Endothelial cell of umbilical vein (primary cell): ENCODE measurements around the gene CHSY1. TPM values are rescaled to one million over a fixed set of nuclear protein-coding genes. Genes with fewer than 3 reads are reported as not detected.

Experiments
- BruUV-seq: library from RNA; stranded (reverse); fragments of 400-500 nt; replicated peaks from 2 replicates; lab custom pipeline; 2021; lab: Mats Ljungman, UMichigan
- CTCF ChIA-PET: fragments of 300-600, 350-600 bp; sonication (Branson Sonifier 250); formaldehyde crosslinking; loops from one replicate; lab custom pipeline; 2021; ENCODE audit warnings: antibody characterized with exemption, inconsistent platforms; lab: Charles Lee
- POLR2A ChIA-PET: fragments of 300-600, 350-600 bp; sonication (Branson Sonifier 250); formaldehyde crosslinking; loops from one replicate; lab custom pipeline; 2021; ENCODE audit warnings: antibody characterized with exemption, inconsistent platforms; lab: Charles Lee
- DNase-seq: peaks from one replicate; pipeline ENCODE4 v3.0.0-alpha.2; 2011; ENCODE audit warnings: low read depth, low spot score
- FAIRE-seq: peaks from 2 replicates; lab custom pipeline; 2011; peaks lifted over from hg19 to GRCh38; lab: Jason Lieb, UNC
- H2AFZ ChIP-seq: 2 replicates; pipeline ENCODE4 v1.6.0; 2012; ENCODE audit warnings: low read depth, low read length, control low read depth, inconsistent platforms
- H3K27ac ChIP-seq: 2 replicates; pipeline ENCODE4 v1.5.1; 2011; ENCODE audit warnings: low read depth, mild to moderate bottlenecking, control low read depth, low read length, moderate library complexity; ENCODE audit not compliant: insufficient read depth
- H3K27me3 ChIP-seq, 2 experiments: 2 replicates each; pipeline versions ENCODE4 v1.6.0 to v1.6.1; 2011; ENCODE audit warnings: low read length in 2 of 2, mixed read lengths in 1 of 2; ENCODE audit not compliant: control insufficient read depth in 2 of 2, insufficient read depth in 2 of 2
- H3K36me3 ChIP-seq, 2 experiments: 2 replicates in 1 of 2; 3 replicates in 1 of 2; pipeline ENCODE4 v1.5.1; 2011; ENCODE audit warnings: low read length in 2 of 2, mild to moderate bottlenecking in 1 of 2, moderate library complexity in 1 of 2; ENCODE audit not compliant: control insufficient read depth in 2 of 2, insufficient read depth in 2 of 2; ENCODE audit errors: extremely low read depth in 1 of 2
- H3K4me1 ChIP-seq: 3 replicates; pipeline ENCODE4 v1.5.1; 2011; ENCODE audit warnings: mild to moderate bottlenecking, low read length; ENCODE audit not compliant: control insufficient read depth, insufficient read depth; ENCODE audit errors: extremely low read depth
- H3K4me2 ChIP-seq: 2 replicates; pipeline ENCODE4 v1.6.1; 2011; ENCODE audit warnings: low read length, control low read depth, mixed read lengths; ENCODE audit not compliant: insufficient read depth
- H3K4me3 ChIP-seq, 3 experiments: fragments of 200-600 bp in 1 of 3; sonication (generic), shearing (Covaris generic) in 1 of 3; replicated peaks in 1 of 3; 2 replicates each; pipeline ENCODE4 v1.5.1; 2011 to 2016; ENCODE audit warnings: control low read depth in 3 of 3, low read length in 3 of 3, mild to moderate bottlenecking in 2 of 3, inconsistent platforms in 1 of 3, low read depth in 1 of 3, moderate library complexity in 1 of 3; ENCODE audit not compliant: insufficient read depth in 1 of 3
- H3K79me2 ChIP-seq: 2 replicates; pipeline ENCODE4 v1.6.0; 2012; ENCODE audit warnings: low read length, inconsistent platforms; ENCODE audit not compliant: control insufficient read depth, insufficient read depth
- H3K9ac ChIP-seq: replicated peaks from 2 replicates; pipeline ENCODE3; 2011; ENCODE audit warnings: low read length, control low read depth; ENCODE audit not compliant: insufficient read depth; ENCODE audit errors: extremely low read depth
- H3K9me1 ChIP-seq: replicated peaks from 3 replicates; pipeline ENCODE4 v1.6.0; 2011; ENCODE audit warnings: mild to moderate bottlenecking, low read length; ENCODE audit not compliant: control insufficient read depth, insufficient read depth; ENCODE audit errors: extremely low read depth
- H3K9me3 ChIP-seq: replicated peaks from 2 replicates; pipeline ENCODE4 v1.5.1; 2012; ENCODE audit warnings: low read length, inconsistent platforms; ENCODE audit not compliant: control insufficient read depth, insufficient read depth
- H4K20me1 ChIP-seq: replicated peaks from 2 replicates; pipeline ENCODE3; 2011; ENCODE audit warnings: mild to moderate bottlenecking, low read length; ENCODE audit not compliant: control insufficient read depth, insufficient read depth; ENCODE audit errors: extremely low read depth
- CTCF ChIP-seq, 2 donors: IDR thresholded peaks; 1 replicate in 1 of 2; 2 replicates in 1 of 2; pipeline ENCODE4 v1.5.1; 2011; ENCODE audit warnings: low read length in 2 of 2, mild to moderate bottlenecking in 2 of 2, moderate library complexity in 2 of 2, control low read depth in 1 of 2, inconsistent platforms in 1 of 2, low read depth in 1 of 2; ENCODE audit not compliant: insufficient read depth in 1 of 2; ENCODE audit errors: extremely low read depth in 1 of 2
- EZH2 ChIP-seq: IDR thresholded peaks from 2 replicates; pipeline ENCODE4 v1.6.1; 2012; ENCODE audit warnings: borderline replicate concordance, low read depth, mild to moderate bottlenecking, moderate library complexity, low read length, inconsistent platforms; ENCODE audit not compliant: severe bottlenecking
- FOS ChIP-seq: IDR thresholded peaks from 2 replicates; pipeline ENCODE4 v1.6.1; 2011; ENCODE audit warnings: mild to moderate bottlenecking, low read length, moderate library complexity, borderline replicate concordance; ENCODE audit not compliant: insufficient read depth
- GATA2 ChIP-seq: IDR thresholded peaks from 2 replicates; pipeline ENCODE4 v1.7.0; 2011; ENCODE audit warnings: low read depth, mild to moderate bottlenecking, moderate library complexity, mixed read lengths, low read length; ENCODE audit not compliant: insufficient read length, insufficient read depth
- JUN ChIP-seq: IDR thresholded peaks from 2 replicates; pipeline ENCODE4 v1.6.1; 2011; ENCODE audit warnings: borderline replicate concordance, low read depth; ENCODE audit not compliant: insufficient read length, insufficient read depth
- MAX ChIP-seq: IDR thresholded peaks from 2 replicates; pipeline ENCODE4 v1.6.1; 2011; ENCODE audit not compliant: insufficient read depth, insufficient read length
- MYC ChIP-seq: IDR thresholded peaks from one replicate; pipeline ENCODE4 v1.6.1; 2011; ENCODE audit warnings: mild to moderate bottlenecking, low read depth, low read length
- POLR2A ChIP-seq: IDR thresholded peaks from 2 replicates; pipeline ENCODE4 v1.6.1; 2012; ENCODE audit warnings: low read depth, mild to moderate bottlenecking, control low read depth, low read length
- POLR2AphosphoS5 ChIP-seq: IDR thresholded peaks from 2 replicates; pipeline ENCODE4 v1.6.1; 2012; ENCODE audit warnings: low read depth, mild to moderate bottlenecking, control low read depth, low read length, moderate library complexity; ENCODE audit not compliant: insufficient read depth
- dilution Hi-C: fragments of 300-500 bp; cut with MboI; formaldehyde crosslinking; loops from one replicate; pipeline ENCODE4 v1.15.0; 2019; ENCODE audit warnings: low sequenced_read_pairs; ENCODE audit not compliant: extremely low pct_ligation_motif_present
- intact Hi-C: fragments of 100-400 bp; cut with micrococcal nuclease; formaldehyde crosslinking; loops from one replicate; pipeline ENCODE4 v1.10.0; 2022
- polyA plus RNA-seq, 4 experiments: library from polyadenylated mRNA; depleted of rRNA in 3 of 4; stranded (reverse) in 3 of 4; unstranded in 1 of 4; fragments of >200 nt; gene quantifications; 2 replicates each; pipeline versions ENCODE4 v1.2.1 to v1.2.3, GENCODE V29; 2011 to 2012; ENCODE audit warnings: missing spikeins in 1 of 4
- total RNA-seq: library from RNA; stranded (reverse); gene quantifications from 2 replicates; pipeline ENCODE4 v1.2.3, GENCODE V29; 2021

The CHSY1 gene
- total and polyA plus RNA-seq, 2 donors (not counting 3 experiments of a cell fraction or from before 2014, with no cell fraction given), result 23.7 to 50.8 TPM

GRCh38 chr15:101254157-101255050 is 2.6 kb upstream of the CHSY1 start:
- CTCF ChIA-PET, result interaction anchor here (1.4 to 2.6 kb wide), 9 partner anchors 8 to 245 kb away, joined by 3 to 14 read pairs (median 7); no protein-coding TSS in a partner anchor
- no peaks in the 10 kb centered on the region for H4K20me1 ChIP-seq
- BruUV-seq, result no TSS peak
- peaks cover 26% of the 10 kb centered on the region for H3K4me1 ChIP-seq
- H3K4me3 ChIP-seq, result no peak overlapping the region
- H3K36me3 ChIP-seq, result no peaks in the 10 kb centered on the region
- intact Hi-C loops (loop anchor here (5.0 to 10.0 kb wide), 2 partner anchors 182 to 650 kb away; partner anchors contain the start of genes ASB7 and LINS1), dilution Hi-C loops (no loop called here)
- H3K9me1 ChIP-seq, result no peaks in the 10 kb centered on the region
- H3K9ac ChIP-seq, result no peak overlapping the region
- FAIRE-seq (no peak), DNase-seq (no peak)
- no peaks in the 10 kb centered on the region for H3K9me3 ChIP-seq
- H2AFZ ChIP-seq, result no peak overlapping the region
- no peaks in the 10 kb centered on the region for H3K27me3 ChIP-seq
- TF ChIP-seq POLR2A (no peak), FOS (no peak), POLR2AphosphoS5 (no peak), MAX (no peak), MYC (no peak), GATA2 (no peak), CTCF (IDR thresholded peaks at IDR 0.05; ENCODE audit: extremely low read depth in 1 of 2, insufficient read depth in 1 of 2, low read depth in 1 of 2, low read length in 2 of 2) (no peak), EZH2 (no peak), JUN (no peak)
- peaks cover 17% of the 10 kb centered on the region for H3K79me2 ChIP-seq
- no peak overlapping the region for H3K27ac ChIP-seq
- no peak overlapping the region for H3K4me2 ChIP-seq
- POLR2A ChIA-PET, result no interaction called here
